ENCODE results near the gene ACTR1A. TPM values are rescaled to one million over a fixed set of nuclear protein-coding genes. Genes with fewer than 3 reads are reported as not detected.
A peak's percentile ranks its signal among the peaks of the same experiment; 100 is the strongest.

The ACTR1A gene
- total and polyA plus RNA-seq, 9 of the 15 experiments (the other 6 are each of a cell fraction or from before 2014, with no cell fraction given) = 36.3 to 77.2 (median 49.6) TPM

DNA sequence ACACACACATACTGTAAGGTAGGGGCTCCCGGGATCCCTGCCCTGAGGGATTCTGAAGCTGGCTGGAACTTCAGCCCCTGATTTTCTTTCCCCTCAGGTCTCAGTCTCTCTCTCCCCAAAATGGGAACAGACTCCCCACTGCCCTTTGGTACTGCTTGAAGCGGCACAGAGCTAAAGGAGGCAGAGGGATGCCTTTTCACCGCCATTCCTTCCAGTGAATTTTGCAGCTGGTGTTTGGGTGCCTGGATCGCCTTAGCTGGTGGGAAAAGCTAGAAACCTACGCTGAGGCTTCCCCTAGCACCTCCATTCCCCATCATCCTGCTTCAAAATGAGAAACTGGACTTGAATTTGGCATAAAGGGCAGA, 67.4 kb downstream of the ACTR1A start (continued):
- TF ChIP-seq TCFL5 (CRISPR knock-in tag; conservative IDR thresholded peaks at IDR 0.05) = no peak
- TF ChIP-seq HMGN3 (IDR thresholded peaks at IDR 0.05; ENCODE audit: borderline replicate concordance, extremely low read depth, insufficient read length, low read depth, low read length) = no peak
- TF ChIP-seq, protein P1, sequence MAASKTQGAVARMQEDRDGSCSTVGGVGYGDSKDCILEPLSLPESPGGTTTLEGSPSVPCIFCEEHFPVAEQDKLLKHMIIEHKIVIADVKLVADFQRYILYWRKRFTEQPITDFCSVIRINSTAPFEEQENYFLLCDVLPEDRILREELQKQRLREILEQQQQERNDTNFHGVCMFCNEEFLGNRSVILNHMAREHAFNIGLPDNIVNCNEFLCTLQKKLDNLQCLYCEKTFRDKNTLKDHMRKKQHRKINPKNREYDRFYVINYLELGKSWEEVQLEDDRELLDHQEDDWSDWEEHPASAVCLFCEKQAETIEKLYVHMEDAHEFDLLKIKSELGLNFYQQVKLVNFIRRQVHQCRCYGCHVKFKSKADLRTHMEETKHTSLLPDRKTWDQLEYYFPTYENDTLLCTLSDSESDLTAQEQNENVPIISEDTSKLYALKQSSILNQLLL (CRISPR knock-in tag; IDR thresholded peaks at IDR 0.05; ENCODE audit: borderline replicate concordance) = no peak
- peak; percentile 67 for TF ChIP-seq BCOR (IDR thresholded peaks at IDR 0.05)

DNA sequence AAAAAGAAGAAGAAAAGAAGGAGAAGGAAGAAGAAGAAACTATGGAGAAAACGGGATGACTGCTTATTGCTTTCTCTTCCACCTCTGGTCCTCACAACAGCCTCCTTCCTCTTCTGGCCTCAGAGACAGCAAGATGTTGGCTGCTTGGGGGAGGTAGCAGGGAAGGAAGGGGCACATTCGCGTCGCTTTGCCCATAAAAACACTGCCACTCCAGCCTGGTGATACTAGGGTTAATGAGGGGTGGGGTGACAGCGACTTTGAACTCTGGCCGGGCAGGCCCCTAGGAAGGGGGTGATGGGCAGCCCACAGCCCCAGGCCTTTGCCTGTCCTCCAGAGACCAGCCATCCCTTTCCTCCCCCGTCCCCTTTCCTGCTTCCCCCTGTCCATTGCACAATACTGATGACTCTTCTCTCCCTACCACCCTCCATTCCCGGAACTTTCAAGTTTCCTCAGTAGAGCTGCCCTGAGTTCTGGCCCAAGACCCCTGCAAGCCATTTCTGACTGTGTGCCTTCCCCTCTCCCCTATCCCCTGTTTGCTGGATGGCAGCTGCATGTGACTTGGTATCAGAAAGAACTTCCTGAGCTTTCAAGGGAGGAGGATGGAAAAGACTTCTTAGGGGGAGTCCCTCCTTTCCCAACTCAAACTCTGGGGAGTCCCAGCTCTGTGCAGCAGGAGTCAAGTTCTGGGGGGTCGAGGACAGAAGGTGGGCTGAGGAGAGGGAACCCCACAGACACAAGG, 67.9 kb downstream of the ACTR1A start:
- intact Hi-C loops (cut with micrococcal nuclease) = no loop called here
- Histone ChIP-seq H3K27ac (ENCODE audit: extremely low read depth, low read depth, low read length) (peak overlapping the region; percentile 88), H3K9ac (ENCODE audit: insufficient read depth in 1 of 2, low read depth in 2 of 2, low read length in 2 of 2) (peak overlapping the region; percentile 66 to 82), H3K9me1 (ENCODE audit: control insufficient read depth, insufficient read depth, low read length) (no peaks in the 10 kb centered on the region), H2AFZ (ENCODE audit: low read depth, low read length) (peak overlapping the region; percentile 69), H3K4me1 (replicated peaks in 1 of 2; ENCODE audit: control insufficient read depth in 2 of 2, insufficient read depth in 2 of 2, low read length in 2 of 2) (peaks cover 27 to 45% of the 10 kb centered on the region in 2 experiments), H3K4me2 (ENCODE audit: insufficient read depth, low read length) (peak overlapping the region; percentile 90), H3K79me2 (ENCODE audit: control insufficient read depth, insufficient read depth, low read length) (peaks cover 52% of the 10 kb centered on the region), H3K4me3 (peak overlapping the region; percentile 80), H3K36me3 (ENCODE audit: control insufficient read depth, insufficient read depth, low read length) (peaks cover 16% of the 10 kb centered on the region; the same call in 2 of the 3 replicates), H4K20me1 (replicated peaks; ENCODE audit: control insufficient read depth, insufficient read depth, low read length) (peaks cover 4% of the 10 kb centered on the region), H3K9me3 (replicated peaks; ENCODE audit: control insufficient read depth, insufficient read depth, low read depth, low read length) (no peaks in the 10 kb centered on the region), H3K27me3 (ENCODE audit: control insufficient read depth in 2 of 2, insufficient read depth in 2 of 2, low read length in 2 of 2) (no peaks in the 10 kb centered on the region)
- WGBS (ENCODE audit: insufficient coverage, low coverage, missing lambda C conversion rate) = 10% methylated on average over 3 of the region's 9 CpGs
- in situ Hi-C loops (cut with MboI) = loop anchor here (25.0 kb wide), 1 partner anchor 597 kb away; the partner anchor contains the start of gene KCNIP2
- CTCF ChIA-PET (ENCODE audit: low intra/inter-chr PET ratio) = no interaction called here
- POLR2A ChIA-PET = interaction anchor here (0.6 to 3.3 kb wide), 8 partner anchors 9 to 40 kb away, joined by 3 to 34 read pairs (median 4); partner anchors contain the start of genes C10orf95 and FBXL15
- no TSS peak for BruUV-seq (replicated peaks)
- FAIRE-seq (no peak), DNase-seq (ENCODE audit: extremely low read depth in 1 of 4, low spot score in 3 of 4) (no peak), ATAC-seq (no peak)
- TF ChIP-seq, protein P2, sequence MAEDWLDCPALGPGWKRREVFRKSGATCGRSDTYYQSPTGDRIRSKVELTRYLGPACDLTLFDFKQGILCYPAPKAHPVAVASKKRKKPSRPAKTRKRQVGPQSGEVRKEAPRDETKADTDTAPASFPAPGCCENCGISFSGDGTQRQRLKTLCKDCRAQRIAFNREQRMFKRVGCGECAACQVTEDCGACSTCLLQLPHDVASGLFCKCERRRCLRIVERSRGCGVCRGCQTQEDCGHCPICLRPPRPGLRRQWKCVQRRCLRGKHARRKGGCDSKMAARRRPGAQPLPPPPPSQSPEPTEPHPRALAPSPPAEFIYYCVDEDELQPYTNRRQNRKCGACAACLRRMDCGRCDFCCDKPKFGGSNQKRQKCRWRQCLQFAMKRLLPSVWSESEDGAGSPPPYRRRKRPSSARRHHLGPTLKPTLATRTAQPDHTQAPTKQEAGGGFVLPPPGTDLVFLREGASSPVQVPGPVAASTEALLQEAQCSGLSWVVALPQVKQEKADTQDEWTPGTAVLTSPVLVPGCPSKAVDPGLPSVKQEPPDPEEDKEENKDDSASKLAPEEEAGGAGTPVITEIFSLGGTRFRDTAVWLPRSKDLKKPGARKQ (CRISPR knock-in tag; IDR thresholded peaks at IDR 0.05) = no peak
- TF ChIP-seq ZNF584 (CRISPR knock-in tag; IDR thresholded peaks at IDR 0.05; ENCODE audit: low read depth) (0 out of 2 replicates have a peak, but pooled peaks have one; percentile 26), KDM1A (IDR thresholded peaks at IDR 0.05) (no peak), CXXC5 (CRISPR knock-in tag; IDR thresholded peaks at IDR 0.05) (peak; percentile 16; the same call in 1 of the 2 replicates)
- TF ChIP-seq, protein P3, sequence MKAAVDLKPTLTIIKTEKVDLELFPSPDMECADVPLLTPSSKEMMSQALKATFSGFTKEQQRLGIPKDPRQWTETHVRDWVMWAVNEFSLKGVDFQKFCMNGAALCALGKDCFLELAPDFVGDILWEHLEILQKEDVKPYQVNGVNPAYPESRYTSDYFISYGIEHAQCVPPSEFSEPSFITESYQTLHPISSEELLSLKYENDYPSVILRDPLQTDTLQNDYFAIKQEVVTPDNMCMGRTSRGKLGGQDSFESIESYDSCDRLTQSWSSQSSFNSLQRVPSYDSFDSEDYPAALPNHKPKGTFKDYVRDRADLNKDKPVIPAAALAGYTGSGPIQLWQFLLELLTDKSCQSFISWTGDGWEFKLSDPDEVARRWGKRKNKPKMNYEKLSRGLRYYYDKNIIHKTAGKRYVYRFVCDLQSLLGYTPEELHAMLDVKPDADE (conservative IDR thresholded peaks at IDR 0.05; ENCODE audit: control insufficient read depth, low read depth, low read length) = no peak
- TF ChIP-seq, protein P4, sequence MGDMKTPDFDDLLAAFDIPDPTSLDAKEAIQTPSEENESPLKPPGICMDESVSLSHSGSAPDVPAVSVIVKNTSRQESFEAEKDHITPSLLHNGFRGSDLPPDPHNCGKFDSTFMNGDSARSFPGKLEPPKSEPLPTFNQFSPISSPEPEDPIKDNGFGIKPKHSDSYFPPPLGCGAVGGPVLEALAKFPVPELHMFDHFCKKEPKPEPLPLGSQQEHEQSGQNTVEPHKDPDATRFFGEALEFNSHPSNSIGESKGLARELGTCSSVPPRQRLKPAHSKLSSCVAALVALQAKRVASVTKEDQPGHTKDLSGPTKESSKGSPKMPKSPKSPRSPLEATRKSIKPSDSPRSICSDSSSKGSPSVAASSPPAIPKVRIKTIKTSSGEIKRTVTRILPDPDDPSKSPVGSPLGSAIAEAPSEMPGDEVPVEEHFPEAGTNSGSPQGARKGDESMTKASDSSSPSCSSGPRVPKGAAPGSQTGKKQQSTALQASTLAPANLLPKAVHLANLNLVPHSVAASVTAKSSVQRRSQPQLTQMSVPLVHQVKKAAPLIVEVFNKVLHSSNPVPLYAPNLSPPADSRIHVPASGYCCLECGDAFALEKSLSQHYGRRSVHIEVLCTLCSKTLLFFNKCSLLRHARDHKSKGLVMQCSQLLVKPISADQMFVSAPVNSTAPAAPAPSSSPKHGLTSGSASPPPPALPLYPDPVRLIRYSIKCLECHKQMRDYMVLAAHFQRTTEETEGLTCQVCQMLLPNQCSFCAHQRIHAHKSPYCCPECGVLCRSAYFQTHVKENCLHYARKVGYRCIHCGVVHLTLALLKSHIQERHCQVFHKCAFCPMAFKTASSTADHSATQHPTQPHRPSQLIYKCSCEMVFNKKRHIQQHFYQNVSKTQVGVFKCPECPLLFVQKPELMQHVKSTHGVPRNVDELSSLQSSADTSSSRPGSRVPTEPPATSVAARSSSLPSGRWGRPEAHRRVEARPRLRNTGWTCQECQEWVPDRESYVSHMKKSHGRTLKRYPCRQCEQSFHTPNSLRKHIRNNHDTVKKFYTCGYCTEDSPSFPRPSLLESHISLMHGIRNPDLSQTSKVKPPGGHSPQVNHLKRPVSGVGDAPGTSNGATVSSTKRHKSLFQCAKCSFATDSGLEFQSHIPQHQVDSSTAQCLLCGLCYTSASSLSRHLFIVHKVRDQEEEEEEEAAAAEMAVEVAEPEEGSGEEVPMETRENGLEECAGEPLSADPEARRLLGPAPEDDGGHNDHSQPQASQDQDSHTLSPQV (IDR thresholded peaks at IDR 0.05) = 0 out of 2 replicates have a peak, but pooled peaks have one; percentile 14
